Anterior cingulate cortex (tissue), 58 donors: ENCODE data around the gene LILRB1.
"Not testable (repeated sequence)": the region's sequence is repeated elsewhere in the genome, so short reads cannot be mapped to it uniquely, and the experiment has no call there.

ENCODE experiments used
- DNase-seq, 58 donors: peaks; one replicate each; lab custom pipeline; 2025; lab: John Stamatoyannopoulos, UW

The LILRB1 gene

GRCh38 chr19:54630262-54630661 is at the start of gene LILRB1:
Gene LILRB1, plus strand, starts transcription at chr19:54630484. Its CDS starts 590 bp downstream, at chr19:54631074.
- peak in 3 of 58 donors; percentile 1 to 4 (median 1) for DNase-seq

DNA sequence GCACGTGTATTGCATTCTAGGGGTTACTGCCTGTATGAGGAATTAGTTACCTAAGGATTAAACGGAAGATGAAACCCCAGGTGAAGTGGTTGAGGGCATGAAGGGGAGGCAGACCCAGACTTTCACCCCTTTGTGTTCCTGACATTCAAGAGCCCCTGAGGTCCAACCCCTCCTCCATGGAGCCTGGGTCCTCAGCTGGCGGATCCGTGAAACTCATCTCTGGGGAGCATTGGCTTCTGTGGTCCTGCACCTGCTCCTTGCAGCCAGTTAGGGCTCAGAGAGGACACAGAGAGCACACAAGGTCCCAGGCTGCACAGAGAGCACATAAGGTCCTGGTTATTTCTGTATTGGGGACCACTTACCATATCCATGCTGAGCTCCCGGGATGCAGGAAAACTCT is 43.9 kb upstream of the LILRB1 start:
- DNase-seq: no peak

DNA sequence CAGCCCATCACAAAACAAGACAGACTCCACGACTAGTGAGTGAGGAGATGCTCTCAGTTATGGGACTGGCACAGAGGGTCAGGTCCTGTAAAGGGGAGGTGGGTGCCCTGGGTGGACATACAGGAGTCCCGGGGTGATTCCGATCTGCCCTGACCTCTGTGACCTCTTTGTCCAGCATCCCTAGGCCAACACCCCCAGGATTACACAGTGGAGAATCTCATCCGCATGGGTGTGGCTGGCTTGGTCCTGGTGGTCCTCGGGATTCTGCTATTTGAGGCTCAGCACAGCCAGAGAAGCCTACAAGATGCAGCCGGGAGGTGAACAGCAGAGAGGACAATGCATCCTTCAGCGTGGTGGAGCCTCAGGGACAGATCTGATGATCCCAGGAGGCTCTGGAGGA is 43.3 kb upstream of the LILRB1 start:
- no peak for DNase-seq

DNA sequence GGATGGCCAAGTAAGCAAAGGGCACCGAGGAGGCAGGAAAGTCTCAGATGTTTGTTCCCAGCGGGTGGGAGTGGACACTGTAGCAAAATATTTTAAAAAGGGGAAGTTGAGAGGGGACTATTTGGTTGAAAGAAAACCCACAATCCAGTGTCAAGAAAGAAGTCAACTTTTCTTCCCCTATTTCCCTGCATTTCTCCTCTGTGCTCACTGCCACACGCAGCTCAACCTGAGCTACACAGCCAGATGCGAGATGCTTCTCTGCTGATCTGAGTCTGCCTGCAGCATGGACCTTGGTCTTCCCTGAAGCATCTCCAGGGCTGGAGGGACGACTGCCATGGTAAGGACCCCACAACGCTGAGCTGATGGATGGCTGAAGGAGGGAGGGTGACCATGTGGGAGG is 36.8 kb upstream of the LILRB1 start, which contains the start of gene LILRA1:
Gene LILRA1, plus strand, starts transcription at position 188 of the 400 bp plus-strand sequence. CDS start 613 bp downstream, outside the sequence.
- DNase-seq: not testable (repeated sequence)

GRCh38 chr19:54593931-54594626 is 36.2 kb upstream of the LILRB1 start:
- DNase-seq: not testable (repeated sequence)

DNA sequence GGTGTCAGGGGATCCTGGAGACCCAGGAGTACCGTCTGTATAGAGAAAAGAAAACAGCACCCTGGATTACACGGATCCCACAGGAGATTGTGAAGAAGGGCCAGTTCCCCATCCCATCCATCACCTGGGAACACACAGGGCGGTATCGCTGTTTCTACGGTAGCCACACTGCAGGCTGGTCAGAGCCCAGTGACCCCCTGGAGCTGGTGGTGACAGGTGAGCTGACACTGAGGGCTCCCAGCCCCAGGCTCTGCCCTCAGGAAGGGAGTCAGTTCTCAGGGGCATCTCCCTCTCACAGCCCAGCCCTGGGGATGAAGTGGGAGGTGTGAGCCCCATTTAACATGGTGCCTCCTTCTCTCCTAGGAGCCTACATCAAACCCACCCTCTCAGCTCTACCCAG is 35.5 kb upstream of the LILRB1 start:
- no peak for DNase-seq

DNA sequence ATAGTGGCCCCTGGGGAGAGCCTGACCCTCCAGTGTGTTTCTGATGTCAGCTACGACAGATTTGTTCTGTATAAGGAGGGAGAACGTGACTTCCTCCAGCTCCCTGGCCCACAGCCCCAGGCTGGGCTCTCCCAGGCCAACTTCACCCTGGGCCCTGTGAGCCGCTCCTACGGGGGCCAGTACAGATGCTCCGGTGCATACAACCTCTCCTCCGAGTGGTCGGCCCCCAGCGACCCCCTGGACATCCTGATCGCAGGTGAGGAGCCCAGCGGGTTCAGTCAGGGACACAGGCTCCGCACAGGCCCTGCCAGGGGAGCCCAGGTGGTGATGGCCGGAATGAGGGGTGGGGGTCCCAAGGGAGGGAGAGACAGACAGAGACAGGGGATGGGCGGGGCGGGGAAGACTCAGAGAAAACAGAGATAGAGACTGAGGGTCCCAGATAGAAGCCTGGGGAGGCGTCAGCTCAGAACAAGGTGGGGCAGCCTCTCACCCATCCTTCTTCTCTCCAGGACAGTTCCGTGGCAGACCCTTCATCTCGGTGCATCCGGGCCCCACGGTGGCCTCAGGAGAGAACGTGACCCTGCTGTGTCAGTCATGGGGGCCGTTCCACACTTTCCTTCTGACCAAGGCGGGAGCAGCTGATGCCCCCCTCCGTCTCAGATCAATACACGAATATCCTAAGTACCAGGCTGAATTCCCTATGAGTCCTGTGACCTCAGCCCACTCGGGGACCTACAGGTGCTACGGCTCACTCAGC is 34.4 kb upstream of the LILRB1 start:
- DNase-seq: not testable (repeated sequence)

DNA sequence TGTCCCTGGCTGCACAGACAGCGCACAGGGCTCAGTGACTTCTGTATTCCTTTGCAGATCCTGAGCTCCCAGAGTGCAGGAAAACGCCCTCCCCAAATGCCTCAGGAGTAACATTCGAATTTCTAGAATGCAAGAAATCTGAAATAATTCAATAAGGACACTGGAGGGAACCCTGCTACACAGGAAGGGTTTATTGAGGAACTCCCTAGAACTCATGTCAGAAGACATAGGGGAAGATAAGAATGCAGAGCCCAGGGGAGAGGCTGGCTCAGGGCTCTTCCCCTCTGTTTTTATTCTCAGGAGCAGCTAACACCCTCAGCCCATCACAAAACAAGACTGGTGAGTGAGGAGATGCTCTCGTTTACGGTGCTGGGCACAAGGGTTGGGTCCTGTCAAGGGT is 30.1 kb upstream of the LILRB1 start:
- no peak for DNase-seq

DNA sequence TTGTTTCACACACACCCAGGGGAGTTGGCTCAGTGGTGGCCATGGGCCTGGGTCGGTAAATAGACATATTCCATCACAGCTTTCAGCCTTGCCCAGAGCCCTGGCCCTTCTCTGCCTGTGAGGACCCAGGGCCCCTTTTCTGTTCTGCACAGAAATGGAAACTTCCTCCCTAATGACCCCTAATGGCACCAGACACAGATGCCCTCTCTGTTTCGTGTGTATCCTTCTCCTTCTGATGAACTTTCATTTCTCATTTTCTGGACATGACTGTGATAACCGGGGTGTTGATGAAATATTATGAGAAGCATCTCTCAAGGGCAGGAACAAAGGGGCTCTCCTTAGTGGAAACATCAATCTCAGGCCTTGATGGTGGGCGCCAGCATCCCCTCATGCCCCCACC is 24.1 kb upstream of the LILRB1 start:
- no peak for DNase-seq

- peak in 1 of 58 donors; percentile 39 for DNase-seq
Observed at GRCh38 chr19:54606891-54607784, 23.1 kb upstream of the LILRB1 start.

GRCh38 chr19:54607785-54608150 is 22.5 kb upstream of the LILRB1 start:
- DNase-seq: no peak

GRCh38 chr19:54608205-54608604 is 22.1 kb upstream of the LILRB1 start:
- no peak for DNase-seq

- no peak for DNase-seq
Observed at GRCh38 chr19:54608792-54609191, 21.5 kb upstream of the LILRB1 start.

DNA sequence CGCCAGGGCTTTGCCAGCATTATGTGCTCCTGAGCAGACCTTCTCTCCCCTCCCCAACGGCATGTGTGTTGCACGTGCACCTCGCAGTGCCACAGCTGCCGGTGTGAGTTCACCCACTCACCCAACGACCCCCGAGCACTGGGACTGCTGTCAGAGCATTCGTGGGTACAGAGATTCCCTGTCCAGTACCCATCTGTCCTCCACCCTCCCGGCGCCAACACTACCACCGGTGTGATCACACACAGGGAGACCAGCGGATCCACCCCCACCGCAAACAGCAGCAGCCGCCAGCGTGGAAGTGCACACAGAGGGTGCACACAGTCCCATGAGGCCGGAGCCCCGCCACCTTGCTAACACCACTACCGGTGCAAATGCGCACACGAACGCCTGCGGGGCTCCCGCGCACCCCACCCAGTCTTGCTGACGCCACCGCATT is 20.9 kb upstream of the LILRB1 start:
- DNase-seq: no peak

DNA sequence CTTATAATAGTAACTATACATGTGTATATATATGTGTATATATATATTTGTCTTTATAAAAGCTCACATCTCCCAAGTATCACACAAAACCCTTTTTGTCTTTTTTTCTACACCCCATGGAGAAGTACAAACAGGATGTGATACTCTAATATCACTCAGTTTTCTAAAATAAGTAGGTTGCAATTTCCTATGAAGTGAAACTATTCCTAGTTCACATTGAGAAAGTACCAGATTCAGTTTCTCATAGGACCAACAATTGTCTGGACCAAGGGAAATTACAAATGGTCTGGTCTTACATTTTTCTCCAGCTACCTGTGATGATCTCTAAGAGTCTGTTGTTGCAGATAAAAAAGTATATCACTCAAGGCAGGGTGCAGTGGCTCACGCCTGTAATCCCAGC is 17.9 kb upstream of the LILRB1 start:
- no peak for DNase-seq

DNA sequence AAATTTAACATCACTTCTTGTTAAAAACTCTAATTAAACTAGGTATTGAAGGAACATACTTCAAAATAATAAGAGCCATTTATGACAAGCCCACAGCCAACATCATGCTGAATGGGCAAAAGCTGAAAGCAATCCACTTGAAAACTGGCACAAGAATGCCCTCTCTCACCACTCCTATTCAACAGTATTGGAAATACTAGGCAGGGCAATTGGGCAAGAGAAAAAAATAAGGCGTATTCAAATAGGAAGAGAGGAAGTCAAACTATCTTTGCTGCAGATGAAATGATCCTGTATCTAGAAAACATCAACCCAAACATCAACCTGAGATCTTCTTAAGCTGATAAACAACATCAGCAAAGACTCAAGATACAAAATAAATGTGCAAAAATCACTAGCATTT is 15.6 kb upstream of the LILRB1 start:
- no peak for DNase-seq

DNA sequence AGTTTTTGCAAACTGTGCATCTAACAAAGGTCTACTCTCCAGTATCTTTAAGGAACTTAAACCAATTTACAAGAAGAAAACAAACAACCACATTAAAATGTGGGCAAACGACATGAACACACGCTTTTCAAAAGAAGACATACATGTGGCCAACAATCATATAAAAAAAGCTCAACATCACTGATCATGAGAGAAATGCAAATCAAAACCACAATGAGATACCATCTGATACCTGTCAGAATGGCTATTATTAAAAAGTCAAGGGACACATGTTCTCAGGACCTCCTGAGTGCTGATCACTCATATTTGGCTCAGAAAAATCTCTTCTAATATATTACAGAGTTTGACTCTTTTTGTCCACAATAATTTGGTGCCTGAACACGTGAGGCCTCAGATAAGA is 14.2 kb upstream of the LILRB1 start:
- no peak for DNase-seq

GRCh38 chr19:54616821-54617560 is 13.3 kb upstream of the LILRB1 start:
- DNase-seq: no peak

GRCh38 chr19:54620464-54620863 is 9.8 kb upstream of the LILRB1 start:
- no peak for DNase-seq

GRCh38 chr19:54622431-54622830 is 7.9 kb upstream of the LILRB1 start:
- no peak for DNase-seq
